GM18526 (cell line): ENCODE results near the gene RTP4.

Experiments
- POLR2A ChIP-seq: IDR thresholded peaks from 3 replicates; pipeline ENCODE4 v1.6.1; 2011; ENCODE audit not compliant: insufficient read length; ENCODE audit errors: extremely low read depth

Gene RTP4

DNA sequence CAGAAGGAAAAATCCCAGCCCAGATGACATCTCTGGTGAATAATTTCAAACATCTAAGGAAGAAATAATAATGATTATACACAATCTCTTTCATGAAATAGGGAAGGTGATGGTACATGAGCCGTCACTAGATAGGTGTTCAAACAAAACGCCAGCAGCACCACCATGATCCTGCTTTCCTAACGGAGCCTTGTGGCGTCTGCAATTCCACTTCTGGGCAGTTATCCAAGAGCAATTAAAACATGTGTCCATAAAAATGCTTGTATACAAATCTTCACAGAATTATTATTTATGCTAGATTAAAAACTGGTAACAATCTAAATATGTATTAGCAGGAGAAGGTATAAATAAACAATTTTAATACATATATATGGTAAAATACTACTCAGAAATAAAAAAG, 33.7 kb downstream of the RTP4 start:
- TF ChIP-seq POLR2A = no peak

DNA sequence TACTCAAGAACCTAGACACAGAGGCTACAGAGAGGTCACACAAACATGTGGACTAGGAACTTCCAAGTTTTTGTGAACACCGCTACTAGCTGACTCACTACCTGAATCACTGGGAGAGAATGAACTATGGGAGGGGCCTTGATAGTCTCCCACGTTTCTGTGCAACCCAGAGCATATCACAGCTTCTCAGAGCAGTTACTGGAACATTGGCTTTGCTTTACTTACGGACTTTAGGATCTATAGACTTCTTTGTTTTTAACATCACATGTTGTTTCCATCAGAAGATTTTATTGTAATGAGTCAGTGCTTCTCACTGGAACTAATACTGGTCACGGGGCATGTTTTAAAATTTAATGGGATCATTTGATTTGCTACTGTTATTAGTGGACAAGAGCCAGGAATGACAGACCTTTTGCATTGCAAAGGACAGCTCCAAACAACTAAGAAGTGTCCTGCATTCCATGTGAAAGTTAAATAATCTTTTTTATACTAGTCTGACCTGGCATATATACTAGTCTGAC, 35.6 kb downstream of the RTP4 start:
- TF ChIP-seq POLR2A = no peak

DNA sequence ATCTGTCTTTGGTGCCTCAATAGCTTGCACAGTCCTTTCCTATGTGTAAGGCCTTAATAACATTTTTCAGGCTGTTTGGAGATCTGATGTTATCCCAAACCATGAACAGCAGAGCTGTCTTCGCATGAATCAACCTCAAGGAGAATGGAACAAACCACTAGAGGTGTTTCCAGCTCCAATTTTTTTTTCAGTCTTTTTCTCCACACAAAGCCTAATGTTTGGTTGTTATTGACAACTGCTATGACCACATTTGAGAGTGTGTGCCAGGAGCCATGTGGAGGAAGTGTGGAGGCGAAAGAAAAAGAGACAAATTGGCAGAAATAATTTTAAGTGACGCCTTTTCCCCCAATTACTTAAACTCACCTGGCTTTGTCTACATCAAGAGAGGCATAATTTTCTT, 38.7 kb downstream of the RTP4 start:
- no peak for TF ChIP-seq POLR2A
